Measurements from ENCODE around the gene UBE3B.

DNA sequence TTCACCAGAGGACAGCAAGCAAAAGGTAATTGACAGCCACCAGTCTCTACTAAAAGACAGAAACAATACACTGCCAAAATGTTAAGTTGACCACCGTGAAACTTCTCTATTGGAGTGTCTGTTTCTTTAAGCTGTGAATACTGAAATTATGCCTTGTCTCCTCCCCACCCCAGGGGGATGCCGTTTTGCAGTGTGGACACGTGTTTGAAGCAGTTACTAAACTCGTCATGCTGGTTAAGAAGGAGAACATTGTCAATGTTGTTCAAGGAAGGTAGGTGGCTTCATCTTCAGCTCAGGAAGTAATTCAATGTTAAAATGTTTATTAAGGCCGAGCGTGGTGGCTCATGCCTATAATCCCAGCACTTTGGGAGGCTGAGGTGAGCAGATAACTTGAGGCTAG lies 33.2 kb upstream of the UBE3B start:
- TF ChIP-seq, protein P1, sequence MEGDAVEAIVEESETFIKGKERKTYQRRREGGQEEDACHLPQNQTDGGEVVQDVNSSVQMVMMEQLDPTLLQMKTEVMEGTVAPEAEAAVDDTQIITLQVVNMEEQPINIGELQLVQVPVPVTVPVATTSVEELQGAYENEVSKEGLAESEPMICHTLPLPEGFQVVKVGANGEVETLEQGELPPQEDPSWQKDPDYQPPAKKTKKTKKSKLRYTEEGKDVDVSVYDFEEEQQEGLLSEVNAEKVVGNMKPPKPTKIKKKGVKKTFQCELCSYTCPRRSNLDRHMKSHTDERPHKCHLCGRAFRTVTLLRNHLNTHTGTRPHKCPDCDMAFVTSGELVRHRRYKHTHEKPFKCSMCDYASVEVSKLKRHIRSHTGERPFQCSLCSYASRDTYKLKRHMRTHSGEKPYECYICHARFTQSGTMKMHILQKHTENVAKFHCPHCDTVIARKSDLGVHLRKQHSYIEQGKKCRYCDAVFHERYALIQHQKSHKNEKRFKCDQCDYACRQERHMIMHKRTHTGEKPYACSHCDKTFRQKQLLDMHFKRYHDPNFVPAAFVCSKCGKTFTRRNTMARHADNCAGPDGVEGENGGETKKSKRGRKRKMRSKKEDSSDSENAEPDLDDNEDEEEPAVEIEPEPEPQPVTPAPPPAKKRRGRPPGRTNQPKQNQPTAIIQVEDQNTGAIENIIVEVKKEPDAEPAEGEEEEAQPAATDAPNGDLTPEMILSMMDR (IDR thresholded peaks at IDR 0.05), result no peak
- TF ChIP-seq POLR2A (IDR thresholded peaks at IDR 0.05; ENCODE audit: low read depth) (no peak), POLR2AphosphoS5 (IDR thresholded peaks at IDR 0.05) (no peak)
